Ishikawa (cell line): ENCODE results near the gene COPB1.

ENCODE experiments used
- CEBPB ChIP-seq: IDR thresholded peaks from 2 replicates; pipeline ENCODE4 v1.6.1; 2012
- CREB1 ChIP-seq: IDR thresholded peaks from 2 replicates; pipeline ENCODE4 v1.6.1; 2012; ENCODE audit warnings: low read depth
- EGR1 ChIP-seq: IDR thresholded peaks from 2 replicates; pipeline ENCODE4 v1.6.1; 2012
- EP300 ChIP-seq: IDR thresholded peaks from 2 replicates; pipeline ENCODE4 v1.6.1; 2012; ENCODE audit warnings: borderline replicate concordance
- FOXM1 ChIP-seq: IDR thresholded peaks from 2 replicates; pipeline ENCODE4 v1.6.1; 2012; ENCODE audit warnings: low read depth, borderline replicate concordance
- NFIC ChIP-seq: IDR thresholded peaks from 2 replicates; pipeline ENCODE4 v1.6.1; 2012
- RAD21 ChIP-seq: IDR thresholded peaks from 2 replicates; pipeline ENCODE4 v1.6.1; 2012; ENCODE audit warnings: low read depth
- REST ChIP-seq: IDR thresholded peaks from 2 replicates; pipeline ENCODE4 v1.6.1; 2012; ENCODE audit warnings: low read depth, mild to moderate bottlenecking
- TAF1 ChIP-seq: IDR thresholded peaks from 2 replicates; pipeline ENCODE4 v1.6.1; 2012; ENCODE audit warnings: low read depth, mild to moderate bottlenecking
- TCF12 ChIP-seq: IDR thresholded peaks from 2 replicates; pipeline ENCODE4 v1.6.1; 2012; ENCODE audit warnings: low read depth
- TEAD4 ChIP-seq: IDR thresholded peaks from 2 replicates; pipeline ENCODE4 v1.6.1; 2012
- YY1 ChIP-seq: IDR thresholded peaks from 2 replicates; pipeline ENCODE4 v1.6.1; 2012; ENCODE audit warnings: low read depth
- TF ChIP-seq, protein P1 (sequence below): IDR thresholded peaks from 2 replicates; pipeline ENCODE4 v1.6.1; 2012
- TF ChIP-seq, protein P2 (sequence below): IDR thresholded peaks from 2 replicates; pipeline ENCODE4 v1.6.1; 2012

GRCh38 chr11:14458377-14458776 is 41.2 kb downstream of the COPB1 start:
- TF ChIP-seq, protein P1, sequence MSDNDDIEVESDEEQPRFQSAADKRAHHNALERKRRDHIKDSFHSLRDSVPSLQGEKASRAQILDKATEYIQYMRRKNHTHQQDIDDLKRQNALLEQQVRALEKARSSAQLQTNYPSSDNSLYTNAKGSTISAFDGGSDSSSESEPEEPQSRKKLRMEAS: no peak
- TF ChIP-seq TEAD4 (no peak), YY1 (no peak), TAF1 (no peak), EP300 (no peak), TCF12 (no peak), RAD21 (no peak), CREB1 (no peak), EGR1 (no peak), FOXM1 (no peak), REST (no peak), CEBPB (no peak), NFIC (no peak)
- TF ChIP-seq, protein P2, sequence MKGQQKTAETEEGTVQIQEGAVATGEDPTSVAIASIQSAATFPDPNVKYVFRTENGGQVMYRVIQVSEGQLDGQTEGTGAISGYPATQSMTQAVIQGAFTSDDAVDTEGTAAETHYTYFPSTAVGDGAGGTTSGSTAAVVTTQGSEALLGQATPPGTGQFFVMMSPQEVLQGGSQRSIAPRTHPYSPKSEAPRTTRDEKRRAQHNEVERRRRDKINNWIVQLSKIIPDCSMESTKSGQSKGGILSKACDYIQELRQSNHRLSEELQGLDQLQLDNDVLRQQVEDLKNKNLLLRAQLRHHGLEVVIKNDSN: no peak
